PFSK-1 (cell line): Measurements from ENCODE around the gene LRRC71.

ENCODE experiments used
- FOXP2 ChIP-seq: optimal IDR thresholded peaks from 2 replicates; pipeline ENCODE3; 2011; ENCODE audit warnings: borderline replicate concordance, control low read depth, inconsistent platforms; ENCODE audit not compliant: insufficient read depth; ENCODE audit errors: extremely low read length, extremely low read depth
- POLR2AphosphoS5 ChIP-seq: IDR thresholded peaks from 2 replicates; pipeline ENCODE4 v1.6.1; 2012; ENCODE audit warnings: low read depth, mild to moderate bottlenecking, control low read depth, low read length, moderate library complexity
- SIN3A ChIP-seq: IDR thresholded peaks from 2 replicates; pipeline ENCODE4 v1.6.1; 2012; ENCODE audit warnings: mild to moderate bottlenecking, low read length, moderate library complexity, borderline replicate concordance; ENCODE audit not compliant: insufficient read depth
- TAF1 ChIP-seq: IDR thresholded peaks from 2 replicates; pipeline ENCODE4 v1.6.1; 2012; ENCODE audit warnings: low read length, control low read depth, borderline replicate concordance; ENCODE audit not compliant: insufficient read depth
- TF ChIP-seq, protein P1 (sequence below), 2 experiments: IDR thresholded peaks; 2 replicates each; pipeline versions ENCODE4 v1.6.1 to v1.8.0; 2011 to 2012; ENCODE audit warnings: low read depth in 2 of 2, low read length in 2 of 2, control low read depth in 1 of 2, inconsistent platforms in 1 of 2, mild to moderate bottlenecking in 1 of 2, moderate library complexity in 1 of 2; ENCODE audit not compliant: insufficient read depth in 1 of 2

LRRC71 gene

DNA sequence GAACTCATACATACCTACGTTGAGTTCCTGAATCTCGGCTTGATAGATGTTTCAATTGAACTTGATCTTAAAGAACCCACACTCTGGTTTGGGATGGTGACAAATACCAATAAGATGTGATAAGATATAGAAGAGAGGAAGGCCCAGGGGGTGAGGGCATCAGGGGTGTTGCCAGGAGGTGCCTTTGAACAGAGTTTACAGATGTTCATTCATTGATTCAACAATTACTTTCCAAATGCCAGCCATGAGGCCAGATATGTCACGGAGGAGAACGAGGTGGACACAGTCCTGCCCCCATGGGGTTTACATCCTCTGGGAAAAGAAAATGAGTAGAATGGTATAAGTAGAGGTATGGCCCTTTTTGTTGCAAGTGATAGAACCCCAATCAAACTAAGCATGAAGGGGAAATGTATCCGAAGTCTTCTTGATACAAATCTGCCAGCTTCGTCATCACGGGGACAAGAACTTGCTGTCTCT, 659 bp downstream of the LRRC71 start:
- TF ChIP-seq SIN3A = no peak
- no peak for TF ChIP-seq POLR2AphosphoS5
- TF ChIP-seq FOXP2 = no peak
- TF ChIP-seq, protein P1, sequence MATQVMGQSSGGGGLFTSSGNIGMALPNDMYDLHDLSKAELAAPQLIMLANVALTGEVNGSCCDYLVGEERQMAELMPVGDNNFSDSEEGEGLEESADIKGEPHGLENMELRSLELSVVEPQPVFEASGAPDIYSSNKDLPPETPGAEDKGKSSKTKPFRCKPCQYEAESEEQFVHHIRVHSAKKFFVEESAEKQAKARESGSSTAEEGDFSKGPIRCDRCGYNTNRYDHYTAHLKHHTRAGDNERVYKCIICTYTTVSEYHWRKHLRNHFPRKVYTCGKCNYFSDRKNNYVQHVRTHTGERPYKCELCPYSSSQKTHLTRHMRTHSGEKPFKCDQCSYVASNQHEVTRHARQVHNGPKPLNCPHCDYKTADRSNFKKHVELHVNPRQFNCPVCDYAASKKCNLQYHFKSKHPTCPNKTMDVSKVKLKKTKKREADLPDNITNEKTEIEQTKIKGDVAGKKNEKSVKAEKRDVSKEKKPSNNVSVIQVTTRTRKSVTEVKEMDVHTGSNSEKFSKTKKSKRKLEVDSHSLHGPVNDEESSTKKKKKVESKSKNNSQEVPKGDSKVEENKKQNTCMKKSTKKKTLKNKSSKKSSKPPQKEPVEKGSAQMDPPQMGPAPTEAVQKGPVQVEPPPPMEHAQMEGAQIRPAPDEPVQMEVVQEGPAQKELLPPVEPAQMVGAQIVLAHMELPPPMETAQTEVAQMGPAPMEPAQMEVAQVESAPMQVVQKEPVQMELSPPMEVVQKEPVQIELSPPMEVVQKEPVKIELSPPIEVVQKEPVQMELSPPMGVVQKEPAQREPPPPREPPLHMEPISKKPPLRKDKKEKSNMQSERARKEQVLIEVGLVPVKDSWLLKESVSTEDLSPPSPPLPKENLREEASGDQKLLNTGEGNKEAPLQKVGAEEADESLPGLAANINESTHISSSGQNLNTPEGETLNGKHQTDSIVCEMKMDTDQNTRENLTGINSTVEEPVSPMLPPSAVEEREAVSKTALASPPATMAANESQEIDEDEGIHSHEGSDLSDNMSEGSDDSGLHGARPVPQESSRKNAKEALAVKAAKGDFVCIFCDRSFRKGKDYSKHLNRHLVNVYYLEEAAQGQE (IDR thresholded peaks at IDR 0.05; ENCODE audit: insufficient read depth in 1 of 2, low read depth in 2 of 2, low read length in 2 of 2) = no peak
- TF ChIP-seq TAF1 = no peak

- TF ChIP-seq FOXP2 = no peak
- TF ChIP-seq, protein P1 (IDR thresholded peaks at IDR 0.05; ENCODE audit: insufficient read depth in 1 of 2, low read depth in 2 of 2, low read length in 2 of 2) = no peak
- no peak for TF ChIP-seq TAF1
Observed at GRCh38 chr1:156922986-156923669, 2.7 kb downstream of the LRRC71 start.

DNA sequence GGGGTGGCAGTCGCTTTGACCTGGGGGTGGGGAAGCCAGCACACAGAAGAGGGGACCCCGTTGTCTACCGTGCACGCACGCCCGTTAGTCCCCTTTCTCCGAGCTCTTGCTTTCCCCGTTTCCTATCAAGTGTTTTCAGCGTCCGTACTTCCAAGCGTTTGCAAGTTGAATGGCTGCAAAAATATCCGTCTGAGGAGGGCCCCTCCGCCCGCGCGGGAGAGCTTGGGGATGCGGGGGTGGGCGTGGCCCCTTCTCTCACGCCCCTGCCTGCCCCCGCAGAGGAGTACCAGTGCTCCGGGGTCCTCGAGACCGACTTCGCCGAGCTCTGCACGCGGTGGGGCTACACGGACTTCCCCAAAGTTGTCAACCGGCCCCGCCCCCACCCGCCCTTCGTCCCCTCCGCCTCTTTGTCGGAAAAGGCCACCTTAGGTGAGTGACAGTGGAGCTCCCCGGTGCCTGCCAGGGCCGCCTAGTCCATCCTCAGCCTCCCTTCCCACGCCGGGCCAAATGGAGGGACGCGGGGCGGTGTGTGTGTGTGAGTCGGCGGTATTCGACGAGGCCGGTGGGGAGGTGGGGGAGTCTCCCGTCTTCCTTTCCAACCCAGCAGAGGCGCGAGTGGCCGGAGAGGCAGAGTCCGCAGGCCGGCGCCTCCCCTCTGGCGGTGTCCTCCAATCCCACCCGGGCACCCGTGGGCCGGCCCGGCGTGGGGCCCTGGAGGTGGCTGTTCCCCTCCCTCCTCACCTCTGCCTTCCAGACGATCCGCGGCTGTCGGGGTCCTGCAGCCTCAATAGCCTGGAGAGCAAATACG, 3.4 kb downstream of the LRRC71 start:
- no peak for TF ChIP-seq POLR2AphosphoS5
- no peak for TF ChIP-seq TAF1
- TF ChIP-seq SIN3A = no peak
- TF ChIP-seq FOXP2 = no peak
- TF ChIP-seq, protein P1 (IDR thresholded peaks at IDR 0.05; ENCODE audit: insufficient read depth in 1 of 2, low read depth in 2 of 2, low read length in 2 of 2) = no peak

GRCh38 chr1:156924478-156925153, 4.2 kb downstream of the LRRC71 start:
- TF ChIP-seq, protein P1 (IDR thresholded peaks at IDR 0.05; ENCODE audit: insufficient read depth in 1 of 2, low read depth in 2 of 2, low read length in 2 of 2) = no peak
